Embryonic facial prominence (tissue), 1 donor: ENCODE data around the gene ROBO4.

ENCODE experiments used
- DNase-seq: peaks from one replicate; pipeline ENCODE4 v3.0.0-alpha.2; 2016; ENCODE audit errors: extremely low spot score

The ROBO4 gene

GRCh38 chr11:124841201-124841600, 56.5 kb downstream of the ROBO4 start:
- DNase-seq, result no peak

- no peak for DNase-seq
Observed at GRCh38 chr11:124840666-124841065, 57.0 kb downstream of the ROBO4 start.

DNA sequence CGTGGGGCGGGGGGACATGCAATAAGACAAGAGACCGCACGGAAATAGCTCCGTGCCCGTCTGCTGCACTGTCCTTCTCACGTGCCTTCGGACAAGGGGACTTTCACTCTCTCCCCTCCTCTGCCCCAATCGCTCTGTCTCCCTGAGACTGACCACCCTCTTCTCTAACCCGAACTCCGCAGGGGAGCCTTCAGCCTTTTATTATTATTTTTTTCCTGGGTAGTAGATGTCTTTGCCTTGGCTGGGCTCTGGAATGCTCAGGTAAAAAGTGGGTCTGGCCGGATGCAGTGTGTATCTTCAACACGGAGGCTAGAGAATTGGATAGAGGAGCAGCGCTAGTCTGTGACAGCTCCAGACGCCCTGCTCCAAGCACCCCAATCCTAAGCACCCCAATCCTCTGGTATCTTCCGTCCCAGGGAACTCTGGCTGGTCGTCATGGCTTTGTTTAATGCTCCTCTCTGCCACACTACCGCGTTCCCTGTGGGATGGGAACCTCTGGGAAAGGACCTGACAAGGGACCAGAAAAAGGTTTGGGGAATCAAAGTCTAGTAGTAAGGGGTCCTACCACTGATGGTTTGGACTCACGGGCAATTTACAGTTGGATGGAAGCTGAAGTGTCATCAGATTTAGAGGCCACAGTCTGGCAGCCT, 57.6 kb downstream of the ROBO4 start:
- no peak for DNase-seq

DNA sequence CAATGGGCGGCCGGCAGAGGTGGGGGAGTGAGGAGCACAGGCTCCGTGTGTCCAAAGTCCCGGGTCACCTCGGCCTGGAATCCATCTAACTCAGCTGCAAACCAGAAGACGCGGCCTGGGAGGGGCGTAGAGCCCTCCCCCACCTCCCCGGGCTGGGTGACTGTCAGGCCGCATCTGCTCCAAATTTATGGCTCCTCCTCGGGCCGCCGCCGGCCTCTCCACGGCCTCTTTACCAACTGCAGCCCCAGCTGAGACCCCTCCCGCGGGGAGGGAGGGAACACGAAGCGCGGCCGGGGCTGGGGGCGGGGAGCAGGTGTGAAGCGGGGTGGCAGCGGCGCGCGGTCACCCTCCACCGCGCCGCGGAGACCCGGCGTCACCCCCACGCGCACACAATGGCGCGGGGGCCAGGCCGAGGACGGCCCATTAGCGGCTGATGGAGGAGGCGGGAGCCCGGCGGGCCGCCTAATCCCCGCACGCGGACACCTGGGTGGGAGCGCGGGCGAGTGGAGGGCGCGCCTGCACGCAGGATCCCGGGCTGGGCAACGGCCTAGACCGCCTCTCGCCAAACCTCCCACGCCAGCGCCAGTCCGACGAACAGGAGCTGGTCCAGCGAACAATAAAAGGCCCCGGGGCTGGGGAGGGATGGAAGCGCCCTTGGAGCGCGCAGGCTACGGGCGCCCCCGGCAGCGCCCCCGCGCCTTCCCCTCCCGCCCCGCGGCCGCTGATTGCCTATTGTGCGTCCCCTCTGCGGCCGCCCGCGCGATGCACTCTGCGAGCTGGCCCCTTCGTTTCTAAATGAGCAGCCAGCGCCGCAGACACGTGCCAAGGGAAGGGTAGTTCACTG, 58.3 kb downstream of the ROBO4 start:
- no peak for DNase-seq

DNA sequence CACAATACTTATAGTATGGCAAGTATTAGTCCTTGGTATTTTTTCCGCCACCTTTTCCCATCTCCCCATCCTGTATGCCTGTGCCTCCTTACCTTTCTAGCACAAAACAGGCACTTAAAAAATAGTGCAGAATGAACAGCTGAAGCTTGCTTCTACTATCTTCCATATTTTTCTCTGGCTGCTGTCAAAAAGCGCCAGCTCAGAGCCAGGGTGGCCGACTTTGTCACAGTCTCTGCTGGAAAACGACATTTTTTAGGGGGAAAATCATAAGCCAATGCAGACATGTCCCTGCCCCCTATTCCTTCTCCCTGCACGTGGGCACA, 58.9 kb downstream of the ROBO4 start:
- no peak for DNase-seq

DNA sequence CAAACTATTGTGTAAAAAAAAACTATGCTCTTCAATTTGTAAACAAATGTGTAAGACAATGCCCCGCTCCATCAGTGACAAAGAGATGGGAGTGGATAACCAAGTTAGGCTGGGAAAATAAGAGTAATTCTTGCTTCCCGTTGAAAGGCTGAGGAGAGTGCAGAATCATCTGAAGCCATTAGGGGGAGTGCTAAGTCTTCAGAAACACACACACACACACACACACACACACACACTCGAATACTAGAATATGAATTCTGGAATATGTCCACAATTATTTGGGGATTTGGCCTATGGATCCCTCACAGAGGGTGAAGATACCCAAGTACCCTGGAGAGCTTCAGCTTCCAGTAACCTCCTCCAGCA, 60.2 kb downstream of the ROBO4 start:
- peak; percentile 76 for DNase-seq

DNA sequence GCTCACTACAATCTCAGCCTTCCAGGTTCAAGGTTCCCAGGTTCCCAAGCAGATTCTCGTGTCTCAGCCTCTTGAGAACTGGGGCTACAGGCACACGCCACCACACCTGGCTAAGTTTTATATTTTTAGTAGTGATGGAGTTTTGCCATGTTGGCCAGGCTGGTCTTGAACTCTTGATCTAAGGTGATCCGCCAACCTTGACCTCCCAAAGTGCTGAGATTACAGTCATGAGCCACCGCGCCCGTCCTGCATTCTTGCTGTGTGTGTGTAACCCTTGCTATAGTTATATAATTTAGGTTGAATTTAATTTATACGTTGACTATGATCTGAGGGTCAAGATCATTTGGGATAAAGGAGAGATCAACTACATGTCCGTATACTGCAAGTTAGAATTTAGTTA, 61.7 kb downstream of the ROBO4 start:
- no peak for DNase-seq

DNA sequence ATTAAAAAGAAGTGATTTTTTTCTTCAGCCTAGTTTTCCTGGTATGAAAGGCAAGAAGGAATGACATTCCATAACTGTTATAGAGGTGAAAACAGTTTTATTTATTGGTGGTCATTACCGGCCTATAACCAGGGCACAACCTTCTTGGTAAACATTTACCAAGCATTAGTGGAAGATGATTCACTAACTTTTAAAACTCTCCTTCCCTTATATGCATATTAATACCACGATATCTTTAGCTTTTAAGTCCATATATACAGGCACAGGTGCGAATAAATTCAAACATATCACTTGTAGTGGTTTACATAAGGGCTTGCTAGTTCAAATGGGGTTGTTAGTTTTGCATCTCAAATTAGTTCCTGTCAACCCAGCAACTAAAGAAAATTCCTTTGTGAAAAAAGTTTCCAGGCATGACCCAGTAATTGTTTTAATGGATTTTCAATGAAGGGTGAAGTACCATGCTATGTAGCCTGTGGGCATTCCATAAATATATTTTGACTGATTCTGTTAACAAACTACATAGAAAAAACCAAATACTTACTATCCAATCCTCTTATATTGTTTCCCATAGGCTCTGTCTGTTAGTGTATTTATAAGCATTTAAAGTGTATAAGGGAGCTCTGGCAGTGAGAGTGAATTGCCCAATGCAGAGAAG, 63.0 kb downstream of the ROBO4 start:
- DNase-seq, result no peak
